ENCODE measurements around the gene AOPEP.

The AOPEP gene

DNA sequence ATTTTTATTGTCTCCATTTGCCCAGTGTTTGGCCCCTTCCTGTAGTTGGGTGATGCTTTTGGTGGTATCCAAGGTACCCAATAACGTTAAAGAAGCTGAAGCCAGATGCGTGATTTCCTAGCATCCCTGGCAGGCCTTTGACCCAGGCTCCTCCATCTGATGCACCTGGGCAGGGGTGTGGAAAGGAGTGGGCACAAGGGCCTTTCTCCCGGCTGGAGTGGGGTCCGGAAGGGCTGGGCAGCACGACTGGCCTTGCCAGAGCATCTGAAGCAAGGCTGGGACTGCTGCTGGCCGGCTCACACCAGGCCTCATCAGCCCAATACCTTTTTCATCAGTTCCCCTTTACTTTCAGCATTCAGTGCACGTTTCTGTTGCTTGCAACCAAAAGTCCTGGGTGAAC lies 370.8 kb downstream of the AOPEP start:
- DNase-seq = no peak
- Histone ChIP-seq H3K4me3 (ENCODE audit: low read length) (no peak overlapping the region), H3K27ac (ENCODE audit: low read length) (no peak overlapping the region), H3K9me2 (replicated peaks; ENCODE audit: insufficient read depth, low read length) (no peaks in the 10 kb centered on the region), H3K9me3 (replicated peaks; ENCODE audit: insufficient read depth, low read length) (no peaks in the 10 kb centered on the region), H2AFZ (ENCODE audit: low read length) (no peak overlapping the region), H3K4me1 (ENCODE audit: low read length) (no peaks in the 10 kb centered on the region), H3K27me3 (replicated peaks; ENCODE audit: insufficient read depth, low read length) (no peaks in the 10 kb centered on the region), H3K4me2 (ENCODE audit: low read depth, low read length) (no peak overlapping the region), H3K79me2 (ENCODE audit: low read length) (no peaks in the 10 kb centered on the region), H4K20me1 (ENCODE audit: insufficient read depth, low read length) (no peaks in the 10 kb centered on the region), H3K9ac (ENCODE audit: low read length) (no peak overlapping the region), H3F3A (ENCODE audit: insufficient read depth, low read length) (no peaks in the 10 kb centered on the region), H3K36me3 (replicated peaks; ENCODE audit: insufficient read depth, low read length) (no peaks in the 10 kb centered on the region)
- TF ChIP-seq EZH2phosphoT487 (IDR thresholded peaks at IDR 0.05; ENCODE audit: low read length) = no peak
- no peak for TF ChIP-seq EZH2 (optimal IDR thresholded peaks at IDR 0.05; ENCODE audit: low read depth, low read length)
- TF ChIP-seq, protein P1, sequence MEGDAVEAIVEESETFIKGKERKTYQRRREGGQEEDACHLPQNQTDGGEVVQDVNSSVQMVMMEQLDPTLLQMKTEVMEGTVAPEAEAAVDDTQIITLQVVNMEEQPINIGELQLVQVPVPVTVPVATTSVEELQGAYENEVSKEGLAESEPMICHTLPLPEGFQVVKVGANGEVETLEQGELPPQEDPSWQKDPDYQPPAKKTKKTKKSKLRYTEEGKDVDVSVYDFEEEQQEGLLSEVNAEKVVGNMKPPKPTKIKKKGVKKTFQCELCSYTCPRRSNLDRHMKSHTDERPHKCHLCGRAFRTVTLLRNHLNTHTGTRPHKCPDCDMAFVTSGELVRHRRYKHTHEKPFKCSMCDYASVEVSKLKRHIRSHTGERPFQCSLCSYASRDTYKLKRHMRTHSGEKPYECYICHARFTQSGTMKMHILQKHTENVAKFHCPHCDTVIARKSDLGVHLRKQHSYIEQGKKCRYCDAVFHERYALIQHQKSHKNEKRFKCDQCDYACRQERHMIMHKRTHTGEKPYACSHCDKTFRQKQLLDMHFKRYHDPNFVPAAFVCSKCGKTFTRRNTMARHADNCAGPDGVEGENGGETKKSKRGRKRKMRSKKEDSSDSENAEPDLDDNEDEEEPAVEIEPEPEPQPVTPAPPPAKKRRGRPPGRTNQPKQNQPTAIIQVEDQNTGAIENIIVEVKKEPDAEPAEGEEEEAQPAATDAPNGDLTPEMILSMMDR (IDR thresholded peaks at IDR 0.05; ENCODE audit: low read length) = no peak

DNA sequence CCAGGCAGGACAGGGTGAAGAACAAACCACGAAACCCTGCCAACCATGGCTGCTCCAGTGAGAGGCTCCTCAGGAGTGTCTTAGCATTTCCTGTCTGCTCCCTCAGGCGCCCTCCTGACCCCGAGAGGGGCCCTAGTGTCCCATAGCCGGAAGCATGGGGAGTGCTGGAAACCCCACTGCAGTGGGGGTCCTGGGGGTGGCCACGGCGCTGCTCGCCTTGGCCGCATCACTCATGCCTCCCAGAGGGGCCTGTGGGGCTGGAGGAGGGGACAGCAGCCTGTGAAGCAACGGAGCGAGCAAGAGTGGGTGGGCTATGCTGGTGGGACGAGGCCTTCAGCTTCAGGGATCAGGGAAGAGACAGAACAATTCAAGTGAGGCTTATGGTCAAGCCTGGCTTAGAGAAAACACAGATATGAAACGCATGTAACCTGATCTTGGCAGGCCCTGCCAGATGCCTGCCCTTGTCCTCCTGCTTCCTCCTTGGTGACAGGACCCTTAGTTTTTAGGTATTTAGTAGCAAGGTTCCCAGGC lies 372.0 kb downstream of the AOPEP start:
- Histone ChIP-seq H3K9me3 (replicated peaks; ENCODE audit: insufficient read depth, low read length) (no peaks in the 10 kb centered on the region), H3K36me3 (replicated peaks; ENCODE audit: insufficient read depth, low read length) (no peaks in the 10 kb centered on the region), H4K20me1 (ENCODE audit: insufficient read depth, low read length) (no peaks in the 10 kb centered on the region), H3K9ac (ENCODE audit: low read length) (no peak overlapping the region), H3K27ac (ENCODE audit: low read length) (no peak overlapping the region), H3K79me2 (ENCODE audit: low read length) (no peaks in the 10 kb centered on the region), H3K9me2 (replicated peaks; ENCODE audit: insufficient read depth, low read length) (no peaks in the 10 kb centered on the region), H3K4me3 (ENCODE audit: low read length) (no peak overlapping the region), H3K4me2 (ENCODE audit: low read depth, low read length) (no peak overlapping the region), H2AFZ (ENCODE audit: low read length) (no peak overlapping the region), H3F3A (ENCODE audit: insufficient read depth, low read length) (no peaks in the 10 kb centered on the region), H3K27me3 (replicated peaks; ENCODE audit: insufficient read depth, low read length) (no peaks in the 10 kb centered on the region), H3K4me1 (ENCODE audit: low read length) (no peaks in the 10 kb centered on the region)
- TF ChIP-seq EZH2phosphoT487 (IDR thresholded peaks at IDR 0.05; ENCODE audit: low read length) (no peak), EZH2 (optimal IDR thresholded peaks at IDR 0.05; ENCODE audit: low read depth, low read length) (no peak)
- TF ChIP-seq, protein P1 (IDR thresholded peaks at IDR 0.05; ENCODE audit: low read length) = no peak
- DNase-seq = no peak

DNA sequence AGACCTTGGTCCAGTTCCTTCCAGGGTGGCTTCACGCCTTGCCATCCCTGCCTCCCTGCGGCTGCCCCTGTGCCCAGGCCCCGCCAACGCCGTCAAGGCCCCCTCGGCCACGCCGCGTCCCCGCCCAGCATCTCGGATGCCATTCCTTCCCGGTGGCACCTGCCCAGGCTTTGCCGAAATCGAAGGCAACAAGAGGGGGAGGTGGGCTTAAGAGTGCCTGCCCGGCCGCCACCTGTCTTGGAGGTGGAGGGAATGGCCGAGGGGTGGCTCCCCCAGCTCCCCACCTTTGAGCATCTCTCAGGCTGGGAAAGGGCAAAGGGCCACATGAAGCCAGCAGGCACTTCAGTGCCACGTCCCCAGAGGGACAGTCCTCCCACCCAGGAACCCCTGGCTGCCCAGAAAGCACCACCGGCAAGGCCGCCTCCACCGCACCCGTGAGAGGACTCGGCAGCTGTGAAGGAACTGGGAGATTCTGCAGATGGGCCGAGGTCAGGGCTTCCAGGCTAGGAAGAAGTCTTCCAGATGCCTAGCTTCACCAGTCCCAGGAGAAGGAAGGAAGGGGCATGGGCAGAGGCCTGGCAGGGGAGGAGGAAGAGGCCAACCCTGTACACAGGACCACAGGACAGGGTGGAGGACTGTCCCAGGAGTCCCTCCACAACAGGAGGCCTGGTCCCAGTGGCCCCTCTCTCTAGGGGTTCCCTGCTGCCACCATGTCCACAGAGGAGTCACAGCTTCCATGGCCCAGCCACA lies 373.0 kb downstream of the AOPEP start:
- no peaks in the 10 kb centered on the region for H3F3A ChIP-seq (ENCODE audit: insufficient read depth, low read length)
- H3K36me3 ChIP-seq (replicated peaks; ENCODE audit: insufficient read depth, low read length) = no peaks in the 10 kb centered on the region
- no peak overlapping the region for H3K9ac ChIP-seq (ENCODE audit: low read length)
- H3K4me2 ChIP-seq (ENCODE audit: low read depth, low read length) = no peak overlapping the region
- no peak overlapping the region for H3K27ac ChIP-seq (ENCODE audit: low read length)
- no peaks in the 10 kb centered on the region for H3K9me3 ChIP-seq (replicated peaks; ENCODE audit: insufficient read depth, low read length)
- H3K4me1 ChIP-seq (ENCODE audit: low read length) = no peaks in the 10 kb centered on the region
- no peak overlapping the region for H3K4me3 ChIP-seq (ENCODE audit: low read length)
- no peak overlapping the region for H2AFZ ChIP-seq (ENCODE audit: low read length)
- no peaks in the 10 kb centered on the region for H3K79me2 ChIP-seq (ENCODE audit: low read length)
- no peaks in the 10 kb centered on the region for H3K27me3 ChIP-seq (replicated peaks; ENCODE audit: insufficient read depth, low read length)
- no peaks in the 10 kb centered on the region for H4K20me1 ChIP-seq (ENCODE audit: insufficient read depth, low read length)
- no peaks in the 10 kb centered on the region for H3K9me2 ChIP-seq (replicated peaks; ENCODE audit: insufficient read depth, low read length)
- DNase-seq = no peak
- TF ChIP-seq, protein P1 (IDR thresholded peaks at IDR 0.05; ENCODE audit: low read length) = no peak
- no peak for TF ChIP-seq EZH2 (optimal IDR thresholded peaks at IDR 0.05; ENCODE audit: low read depth, low read length)
- no peak for TF ChIP-seq EZH2phosphoT487 (IDR thresholded peaks at IDR 0.05; ENCODE audit: low read length)

Measured in MM.1S (cell line).